Activated CD4-positive, alpha-beta T cell treated with anti-CD3 and anti-CD28 coated beads for 36 hours (primary cell): ENCODE data around the gene NUP210. TPM values are rescaled to one million over a fixed set of nuclear protein-coding genes. Genes with fewer than 3 reads are reported as not detected.

ENCODE experiments used
- ATAC-seq: fragments of 200-7000 bp; cut with Tn5 transposase; one replicate; pipeline ENCODE4 v1.10.0; 2021; ENCODE audit warnings: mild to moderate bottlenecking, moderate library complexity
- CTCF ChIA-PET: fragments of 350-600 bp; sonication (Branson Sonifier 250); formaldehyde crosslinking; loops from one replicate; lab custom pipeline; 2021; ENCODE audit warnings: antibody characterized with exemption; lab: Charles Lee
- POLR2A ChIA-PET: fragments of 350-600 bp; sonication (Branson Sonifier 250); formaldehyde crosslinking; loops from one replicate; lab custom pipeline; 2021; ENCODE audit warnings: antibody characterized with exemption, inconsistent platforms; lab: Charles Lee
- DNase-seq: peaks from one replicate; pipeline ENCODE4 v3.0.0-alpha.2; 2020
- H3K27ac Mint-ChIP-seq: one replicate; pipeline ENCODE4 v1.8.0; 2021; ENCODE audit warnings: mixed read lengths
- H3K27me3 Mint-ChIP-seq: one replicate; pipeline ENCODE4 v1.8.0; 2021; ENCODE audit warnings: mixed read lengths
- H3K36me3 Mint-ChIP-seq: one replicate; pipeline ENCODE4 v1.8.0; 2021; ENCODE audit warnings: low read depth, mixed read lengths
- H3K4me1 Mint-ChIP-seq: one replicate; pipeline ENCODE4 v1.8.0; 2021; ENCODE audit warnings: mixed read lengths
- H3K4me3 Mint-ChIP-seq: one replicate; pipeline ENCODE4 v1.8.0; 2021; ENCODE audit warnings: mild to moderate bottlenecking, moderate library complexity, mixed read lengths
- H3K9me3 Mint-ChIP-seq: one replicate; pipeline ENCODE4 v1.8.0; 2021; ENCODE audit warnings: low read depth, mixed read lengths
- intact Hi-C, 2 experiments: fragments of 100-400 bp; cut with DNase I in 1 of 2; cut with micrococcal nuclease in 1 of 2; formaldehyde crosslinking; loops; one replicate each; pipeline versions ENCODE4 v1.14.2 to v1.15.1; 2022 to 2024; cut with DNase I, micrococcal nuclease
- total RNA-seq, 2 experiments: library from RNA; stranded (reverse); gene quantifications; one replicate each; pipeline ENCODE4 v1.2.3, GENCODE V29; 2021

Gene NUP210
- total RNA-seq, 2 experiments from 2014 or later: 117 to 123 TPM

GRCh38 chr3:13375464-13375863, 44.7 kb downstream of the NUP210 start:
- H3K36me3 Mint-ChIP-seq: peaks cover 31% of the 10 kb centered on the region
- no peak for DNase-seq
- H3K27ac Mint-ChIP-seq: no peak overlapping the region
- ATAC-seq: no peak
- no peaks in the 10 kb centered on the region for H3K9me3 Mint-ChIP-seq
- intact Hi-C loops: no loop called here
- no peak overlapping the region for H3K4me3 Mint-ChIP-seq
- ChIA-PET CTCF (no interaction called here), POLR2A (no interaction called here)
- no peaks in the 10 kb centered on the region for H3K4me1 Mint-ChIP-seq
- H3K27me3 Mint-ChIP-seq: no peaks in the 10 kb centered on the region

DNA sequence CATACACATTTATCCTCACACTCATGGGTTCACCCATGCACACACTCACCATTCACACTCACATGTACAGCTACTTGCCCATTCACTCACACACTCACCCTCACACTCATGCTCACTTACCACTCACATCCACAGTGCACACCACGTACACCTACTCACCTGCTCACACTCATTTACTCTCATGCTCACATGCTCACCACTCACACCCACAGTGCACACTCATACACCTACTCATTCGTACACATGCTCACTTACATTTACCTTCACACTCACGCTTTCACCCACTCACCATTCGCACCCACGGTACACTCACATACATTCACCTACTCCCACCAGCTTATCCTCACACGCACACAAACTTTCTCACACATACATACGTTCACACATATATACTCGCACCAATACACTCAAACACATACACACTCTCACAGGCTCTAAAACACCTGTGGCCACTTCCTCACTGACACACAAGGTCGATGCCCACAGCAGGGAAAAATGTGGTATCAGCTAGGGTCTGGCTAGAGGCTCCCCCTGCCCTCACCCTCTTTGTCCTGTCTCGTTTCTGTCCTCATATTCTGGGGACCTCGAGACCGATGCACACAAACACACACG, 46.0 kb downstream of the NUP210 start:
- intact Hi-C loops: no loop called here
- Mint-ChIP-seq H3K9me3 (no peaks in the 10 kb centered on the region), H3K4me1 (no peaks in the 10 kb centered on the region), H3K4me3 (no peak overlapping the region), H3K27me3 (no peaks in the 10 kb centered on the region), H3K27ac (no peak overlapping the region), H3K36me3 (peaks cover 44% of the 10 kb centered on the region)
- CTCF ChIA-PET: no interaction called here
- ATAC-seq: no peak
- POLR2A ChIA-PET: no interaction called here
- no peak for DNase-seq

DNA sequence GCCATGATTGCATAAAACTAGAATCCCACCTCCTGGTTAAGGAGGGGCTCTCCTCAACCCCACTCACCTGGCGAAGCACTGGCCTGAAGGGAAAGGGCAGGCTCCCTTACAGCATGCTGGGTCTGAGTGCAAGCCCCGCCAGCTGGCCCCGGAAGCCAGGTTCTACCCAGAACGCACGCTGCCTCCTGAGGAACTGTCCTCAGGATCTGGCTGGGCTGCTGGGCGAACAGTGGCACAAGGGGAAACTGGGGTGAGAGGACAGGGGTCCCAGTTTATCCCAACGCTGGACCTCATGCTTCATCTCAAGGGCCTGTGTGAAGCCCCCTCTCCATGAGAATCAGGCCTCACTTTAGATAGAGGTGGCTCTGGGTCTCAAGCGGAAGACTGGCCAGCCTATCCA, 47.5 kb downstream of the NUP210 start:
- POLR2A ChIA-PET: no interaction called here
- no peak overlapping the region for H3K27ac Mint-ChIP-seq

GRCh38 chr3:13372126-13372525, 48.0 kb downstream of the NUP210 start:
- POLR2A ChIA-PET: no interaction called here
- intact Hi-C loops: no loop called here
- CTCF ChIA-PET: interaction anchor here (1.8 kb wide), 1 partner anchor 80 kb away, joined by 7 read pairs; no protein-coding TSS in a partner anchor
- no peak for ATAC-seq
- peaks cover 46% of the 10 kb centered on the region for H3K36me3 Mint-ChIP-seq
- no peak overlapping the region for H3K27ac Mint-ChIP-seq
- no peak for DNase-seq
- H3K9me3 Mint-ChIP-seq: no peaks in the 10 kb centered on the region
- no peak overlapping the region for H3K4me3 Mint-ChIP-seq
- H3K27me3 Mint-ChIP-seq: no peaks in the 10 kb centered on the region
- H3K4me1 Mint-ChIP-seq: no peaks in the 10 kb centered on the region

More for the DNA sequence above, 47.5 kb downstream of the NUP210 start:
- intact Hi-C loops: no loop called here
- peaks cover 44% of the 10 kb centered on the region for H3K36me3 Mint-ChIP-seq
- H3K27me3 Mint-ChIP-seq: no peaks in the 10 kb centered on the region
- no peak overlapping the region for H3K4me3 Mint-ChIP-seq
- no peak for DNase-seq
- no peaks in the 10 kb centered on the region for H3K9me3 Mint-ChIP-seq
- no peak for ATAC-seq
- CTCF ChIA-PET: no interaction called here
- H3K4me1 Mint-ChIP-seq: no peaks in the 10 kb centered on the region

- Mint-ChIP-seq H3K36me3 (peaks cover 46% of the 10 kb centered on the region), H3K27ac (no peak overlapping the region), H3K9me3 (no peaks in the 10 kb centered on the region), H3K4me3 (no peak overlapping the region), H3K4me1 (no peaks in the 10 kb centered on the region), H3K27me3 (no peaks in the 10 kb centered on the region)
- DNase-seq (no peak), ATAC-seq (no peak)
- ChIA-PET CTCF (interaction anchor here (0.7 to 1.8 kb wide), 2 partner anchors 10 to 80 kb away, joined by 3 to 7 read pairs; no protein-coding TSS in a partner anchor), POLR2A (no interaction called here)
- intact Hi-C loops: no loop called here
Measured at GRCh38 chr3:13371100-13372075, 48.7 kb downstream of the NUP210 start.

DNA sequence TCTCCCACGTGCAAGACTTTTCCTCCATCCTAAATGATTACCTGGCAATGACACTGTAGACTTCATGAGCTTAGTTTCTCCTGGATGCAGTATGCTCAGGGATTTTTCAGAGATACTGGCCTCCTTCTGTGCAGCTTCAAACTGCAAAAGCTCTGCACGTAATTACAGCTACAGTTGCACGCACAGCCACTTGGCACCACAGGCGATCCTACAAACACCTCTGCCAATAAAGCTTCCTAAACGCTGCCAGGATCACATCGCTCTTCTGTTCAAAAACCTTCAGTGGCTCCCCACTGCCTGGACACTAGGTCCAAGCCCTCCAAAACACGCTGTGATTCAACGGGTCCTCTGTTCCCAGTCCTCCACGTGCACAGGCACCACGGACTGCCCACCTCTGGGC, 49.5 kb downstream of the NUP210 start:
- Mint-ChIP-seq H3K27me3 (no peaks in the 10 kb centered on the region), H3K9me3 (no peaks in the 10 kb centered on the region), H3K4me3 (no peak overlapping the region), H3K36me3 (peaks cover 48% of the 10 kb centered on the region), H3K4me1 (no peaks in the 10 kb centered on the region), H3K27ac (no peak overlapping the region)
- ChIA-PET CTCF (interaction anchor here (1.8 kb wide), 1 partner anchor 81 kb away, joined by 7 read pairs; no protein-coding TSS in a partner anchor), POLR2A (no interaction called here)
- ATAC-seq (no peak), DNase-seq (no peak)
- intact Hi-C loops: no loop called here

GRCh38 chr3:13370055-13370454, 50.1 kb downstream of the NUP210 start:
- ATAC-seq (no peak), DNase-seq (no peak)
- no peaks in the 10 kb centered on the region for H3K4me1 Mint-ChIP-seq
- no peaks in the 10 kb centered on the region for H3K9me3 Mint-ChIP-seq
- no peak overlapping the region for H3K4me3 Mint-ChIP-seq
- POLR2A ChIA-PET: no interaction called here
- no peaks in the 10 kb centered on the region for H3K27me3 Mint-ChIP-seq
- CTCF ChIA-PET: no interaction called here
- intact Hi-C loops: no loop called here
- H3K36me3 Mint-ChIP-seq: peaks cover 48% of the 10 kb centered on the region
- H3K27ac Mint-ChIP-seq: no peak overlapping the region

GRCh38 chr3:13368834-13369233, 51.3 kb downstream of the NUP210 start:
- no peak overlapping the region for H3K27ac Mint-ChIP-seq
- POLR2A ChIA-PET: no interaction called here

GRCh38 chr3:13367728-13368127, 52.4 kb downstream of the NUP210 start:
- Mint-ChIP-seq H3K9me3 (no peaks in the 10 kb centered on the region), H3K4me3 (no peak overlapping the region), H3K36me3 (peaks cover 57% of the 10 kb centered on the region), H3K4me1 (peaks cover 1% of the 10 kb centered on the region), H3K27me3 (no peaks in the 10 kb centered on the region), H3K27ac (no peak overlapping the region)
- ATAC-seq: no peak
- intact Hi-C loops: no loop called here
- ChIA-PET CTCF (no interaction called here), POLR2A (no interaction called here)
- DNase-seq: no peak

More at GRCh38 chr3:13368834-13369233, 51.3 kb downstream of the NUP210 start:
- ATAC-seq: no peak
- no peak overlapping the region for H3K4me3 Mint-ChIP-seq
- no peak for DNase-seq
- intact Hi-C loops: no loop called here
- no peaks in the 10 kb centered on the region for H3K4me1 Mint-ChIP-seq
- H3K27me3 Mint-ChIP-seq: no peaks in the 10 kb centered on the region
- H3K9me3 Mint-ChIP-seq: no peaks in the 10 kb centered on the region
- H3K36me3 Mint-ChIP-seq: peaks cover 53% of the 10 kb centered on the region
- CTCF ChIA-PET: no interaction called here

DNA sequence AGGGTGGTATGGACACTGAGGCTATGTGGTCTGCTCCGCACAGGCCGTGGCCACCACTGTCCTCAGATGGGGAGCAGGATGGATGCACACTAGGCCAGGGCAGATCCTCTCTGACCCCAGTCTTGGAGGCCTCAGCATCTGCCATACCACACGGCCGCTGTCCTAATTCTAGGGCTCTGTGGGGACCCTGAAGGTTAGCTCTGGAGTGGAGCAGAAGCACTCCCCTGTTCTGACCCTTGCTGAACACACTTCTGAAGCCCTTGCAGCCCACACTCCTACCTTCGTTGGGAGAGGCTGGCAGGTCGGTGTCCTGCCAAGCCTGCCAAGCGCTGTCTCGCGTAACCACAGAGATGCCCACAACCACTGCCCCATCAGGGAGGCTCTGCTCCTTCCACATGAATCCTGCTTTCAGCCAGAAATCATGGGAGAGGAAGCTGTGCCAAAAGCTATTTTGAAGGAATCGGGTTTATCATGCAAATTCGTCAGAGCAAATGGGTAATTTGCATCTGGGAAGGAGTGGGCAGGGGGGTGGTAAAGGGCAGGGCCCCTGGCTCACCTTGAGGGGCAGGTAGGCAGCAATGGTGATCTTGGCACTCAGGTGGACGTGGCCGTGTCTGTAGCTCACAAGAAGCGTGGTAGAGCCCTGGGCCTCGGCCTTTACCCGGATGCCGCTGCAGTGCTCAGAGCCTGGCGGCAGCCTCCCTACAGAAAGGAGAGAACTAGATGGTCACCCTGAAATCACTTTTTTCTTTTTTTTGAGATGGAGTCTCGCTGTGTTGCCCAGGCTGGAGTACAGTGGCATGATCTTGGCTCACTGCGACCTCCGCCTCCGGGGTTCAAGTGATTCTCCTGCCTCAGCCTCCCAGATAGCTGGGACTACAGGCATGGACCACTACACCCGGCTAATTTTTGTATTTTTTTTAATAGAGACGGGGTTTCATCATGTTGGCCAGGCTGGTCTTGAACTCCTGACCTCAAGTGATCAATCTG, 54.4 kb downstream of the NUP210 start:
- H3K27ac Mint-ChIP-seq: no peak overlapping the region
- intact Hi-C loops: no loop called here
- no peak for DNase-seq
- no peak for ATAC-seq
- no peaks in the 10 kb centered on the region for H3K27me3 Mint-ChIP-seq
- H3K36me3 Mint-ChIP-seq: peaks cover 57% of the 10 kb centered on the region
- ChIA-PET POLR2A (no interaction called here), CTCF (interaction anchor here (0.7 to 1.3 kb wide), 2 partner anchors 9 to 87 kb away, joined by 3 to 4 read pairs; no protein-coding TSS in a partner anchor)
- H3K4me1 Mint-ChIP-seq: peaks cover 2% of the 10 kb centered on the region
- H3K9me3 Mint-ChIP-seq: no peaks in the 10 kb centered on the region
- no peak overlapping the region for H3K4me3 Mint-ChIP-seq
